HG03108 (cell line): ENCODE results near the gene FN1.

Experiments used
- ATAC-seq: cut with Tn5 transposase; IDR thresholded peaks from one replicate; pipeline ENCODE4 v1.9.1; 2021; ENCODE audit warnings: moderate library complexity; ENCODE audit not compliant: unreplicated experiment

The FN1 gene

DNA sequence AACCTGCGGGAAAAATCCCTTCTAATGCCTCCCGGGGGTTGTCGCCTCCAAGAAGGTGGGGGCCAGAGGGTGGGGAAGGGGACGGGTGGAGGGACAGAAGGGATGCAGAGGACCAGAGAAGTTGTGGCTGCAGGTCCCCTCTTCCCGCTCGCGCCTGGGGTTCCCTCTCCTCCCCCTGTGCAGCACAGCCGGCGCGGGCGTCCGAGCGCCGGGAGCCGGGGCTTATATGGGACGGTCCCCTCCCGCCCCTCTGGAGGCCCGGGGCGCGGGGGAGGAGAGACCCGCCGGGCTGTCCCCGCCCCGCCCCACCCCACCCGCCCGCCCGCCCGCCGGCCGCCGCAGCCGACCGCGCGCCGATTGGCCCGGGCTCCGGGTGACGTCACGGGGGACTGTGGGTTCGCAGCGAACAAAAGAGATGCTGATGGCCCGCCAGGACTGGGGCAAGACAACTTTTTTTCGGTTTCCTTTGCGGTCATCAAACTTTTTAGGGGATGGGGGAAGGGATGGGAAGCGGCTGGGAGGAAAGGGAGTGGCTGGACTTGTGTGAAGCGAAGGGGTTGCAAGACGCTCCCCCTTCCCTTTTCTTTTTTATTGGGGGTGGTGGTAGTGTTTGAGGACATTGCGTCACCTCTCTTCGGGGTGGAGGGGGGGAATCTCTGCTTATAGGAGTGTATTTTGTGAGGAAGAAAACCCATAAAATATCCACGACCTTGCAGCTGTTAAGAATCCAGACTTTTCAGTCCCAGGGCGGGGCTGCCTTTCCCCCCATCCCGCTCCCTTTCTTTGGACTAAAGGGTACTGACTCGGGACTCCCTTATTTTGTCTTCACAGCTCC, at the start of gene FN1:
TSS of gene FN1 (minus strand) at position 199 of the 835 bp plus-strand sequence. CDS start 266 bp downstream, outside the sequence.
- peak; percentile 59 for ATAC-seq

DNA sequence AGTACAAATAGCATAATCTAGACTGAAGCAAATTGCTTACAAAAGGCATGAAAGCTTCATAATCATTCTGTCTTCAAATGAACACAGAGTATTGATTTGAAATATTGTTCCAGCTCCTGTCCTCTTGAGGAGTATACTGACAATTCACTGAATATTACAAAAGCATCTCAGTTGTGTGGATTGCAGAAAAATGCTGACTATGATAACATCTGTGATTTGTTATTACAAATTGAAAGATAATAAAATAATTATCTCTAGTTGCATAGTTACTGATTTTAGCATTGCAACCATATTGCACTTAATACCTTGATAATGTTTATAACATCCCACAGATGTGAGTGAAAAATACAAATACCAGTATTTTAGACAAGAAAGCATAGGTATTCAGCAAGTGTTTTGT, 49.2 kb upstream of the FN1 start:
- ATAC-seq, result no peak

DNA sequence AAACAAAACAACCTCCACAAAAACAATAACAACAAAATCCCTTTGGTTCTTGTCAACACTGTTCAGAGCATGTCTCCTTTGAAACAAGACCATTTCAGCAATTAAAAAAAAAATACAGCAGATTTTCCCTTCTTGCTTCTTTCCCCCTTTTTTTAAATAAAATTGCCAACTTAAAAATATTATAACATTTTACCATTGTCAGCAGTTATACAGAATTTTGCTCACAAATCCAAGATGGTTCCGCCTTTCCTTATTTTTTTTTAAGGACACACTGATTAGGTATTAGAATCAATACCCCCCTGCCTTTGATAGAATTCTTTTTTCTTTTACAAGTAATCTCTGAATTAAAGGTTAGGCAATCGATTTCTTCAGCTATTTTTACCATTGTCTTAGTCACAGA, 48.7 kb upstream of the FN1 start:
- ATAC-seq, result no peak

DNA sequence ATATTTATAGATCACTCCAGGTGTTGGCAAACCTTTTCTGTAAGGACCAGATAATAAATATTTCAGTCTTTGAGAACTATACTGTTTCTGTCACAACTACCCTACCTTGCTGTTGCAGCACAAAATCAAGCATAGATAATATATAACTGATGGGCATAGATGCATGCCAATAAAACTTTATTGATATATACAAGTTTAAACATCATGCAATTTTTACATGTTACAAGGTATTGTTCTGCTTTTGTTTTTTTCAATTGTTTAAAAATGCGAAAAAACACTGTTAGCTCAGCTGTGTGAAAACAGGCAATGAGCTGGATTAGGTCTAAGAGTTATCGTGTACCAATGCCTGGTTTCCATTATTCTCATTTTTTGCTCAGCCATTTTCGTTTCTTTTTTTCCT, 47.6 kb upstream of the FN1 start:
- ATAC-seq, result no peak

DNA sequence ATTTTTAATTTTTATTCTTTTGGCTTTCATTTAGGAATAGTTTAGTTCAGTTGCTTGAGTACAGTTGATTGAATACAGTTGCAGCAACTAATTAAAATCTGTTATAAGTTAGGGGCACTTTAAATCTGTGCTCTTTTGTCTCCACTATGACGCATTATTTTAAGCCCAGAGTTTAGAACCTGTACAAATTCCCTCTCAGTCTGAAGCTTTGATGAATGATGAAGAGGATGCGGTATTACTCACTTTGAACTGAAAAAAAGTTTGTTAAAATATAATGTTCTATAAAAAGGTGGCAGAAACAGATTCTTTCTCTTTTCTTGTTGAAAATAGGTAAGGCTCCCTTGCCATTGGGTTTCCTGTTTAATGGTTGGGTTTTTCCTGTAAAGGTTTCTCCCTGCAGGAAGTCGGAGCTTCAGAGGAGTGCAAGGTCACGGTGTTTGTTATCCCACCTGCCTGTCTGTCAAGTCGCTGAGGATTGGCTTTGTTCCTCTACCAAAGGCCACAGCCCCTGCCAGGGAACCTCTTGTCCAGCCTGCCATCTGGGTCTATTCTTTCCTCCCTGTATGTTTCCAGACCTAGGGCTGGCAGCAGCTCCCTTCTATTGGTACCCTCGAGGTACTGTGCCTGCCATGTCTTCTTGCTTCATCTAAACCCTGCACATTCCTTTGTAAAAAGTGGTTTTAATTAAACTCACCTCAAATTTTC, 43.8 kb upstream of the FN1 start:
- no peak for ATAC-seq

DNA sequence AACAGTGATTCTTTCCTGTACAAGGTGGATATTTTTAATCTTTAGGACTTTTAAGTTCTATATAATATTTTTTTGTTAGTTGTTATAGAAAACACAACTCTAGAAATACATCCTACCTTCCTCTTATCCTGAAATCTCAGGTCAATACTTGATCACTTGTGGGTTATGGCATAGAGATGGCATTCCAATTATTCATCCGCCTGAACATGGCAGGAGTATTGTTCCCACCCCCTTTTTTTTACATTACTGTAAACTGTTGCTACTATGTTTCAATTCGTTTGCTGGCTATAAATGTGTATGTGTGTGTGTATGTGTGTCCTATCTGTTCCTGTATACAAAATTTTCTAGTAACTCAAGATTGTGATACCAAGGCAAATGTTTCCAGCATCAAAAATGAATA, 43.3 kb upstream of the FN1 start:
- no peak for ATAC-seq

DNA sequence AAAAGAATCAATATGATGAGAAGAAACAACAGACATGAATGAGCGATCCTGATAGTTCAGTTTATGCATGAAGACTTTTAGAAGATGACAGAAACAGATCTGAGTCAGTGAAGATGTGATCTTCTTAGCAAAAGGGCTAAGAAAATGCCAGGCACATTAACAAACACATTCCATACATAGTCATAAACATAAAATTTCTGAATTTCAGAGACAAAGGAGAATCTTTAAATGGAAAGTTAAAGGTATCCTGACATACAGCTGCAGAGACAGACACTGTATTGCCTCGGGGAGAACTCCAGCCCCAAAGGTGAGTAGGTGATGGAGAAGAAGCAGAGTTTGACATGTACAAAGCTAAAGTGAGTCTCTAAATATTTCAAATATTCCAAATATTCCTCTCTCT, 40.6 kb upstream of the FN1 start:
- ATAC-seq, result no peak

DNA sequence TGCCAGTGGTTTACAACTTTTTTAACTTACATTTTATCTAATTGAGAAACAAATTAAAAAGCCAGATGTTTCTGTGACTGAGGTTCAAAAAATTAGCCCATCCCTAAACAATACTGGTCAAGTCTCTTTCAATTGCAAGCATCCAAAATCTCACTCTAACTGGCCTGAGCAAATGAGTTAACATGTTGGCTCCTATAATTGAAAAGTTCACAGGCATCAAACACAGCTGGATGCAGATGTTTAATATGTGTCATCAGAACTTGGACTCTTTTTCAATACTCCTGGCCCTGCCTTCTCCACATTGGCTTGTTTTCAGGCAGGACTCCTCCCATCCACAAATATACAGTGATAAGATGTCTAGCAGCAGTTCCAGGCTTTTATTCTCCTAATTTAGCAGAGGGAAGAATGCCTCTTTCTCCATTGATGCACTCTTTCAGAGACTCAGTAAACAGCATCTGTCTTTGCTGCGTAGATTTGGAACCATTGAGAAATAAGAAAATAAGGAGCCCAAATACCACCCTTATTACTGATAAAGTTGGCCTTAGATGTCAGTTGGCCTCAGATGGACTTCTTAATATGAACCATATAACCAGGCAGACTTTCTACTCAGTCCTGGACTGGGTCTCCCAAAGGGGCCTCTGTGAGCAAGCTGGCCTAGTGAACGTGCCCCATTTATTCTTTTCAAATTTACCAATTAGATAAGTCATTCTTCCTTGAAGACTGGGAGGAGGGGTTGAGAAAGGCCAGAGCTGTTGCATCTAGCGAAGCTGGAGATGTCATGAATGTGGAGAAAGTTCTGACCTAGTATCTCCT, 30.4 kb upstream of the FN1 start:
- no peak for ATAC-seq

DNA sequence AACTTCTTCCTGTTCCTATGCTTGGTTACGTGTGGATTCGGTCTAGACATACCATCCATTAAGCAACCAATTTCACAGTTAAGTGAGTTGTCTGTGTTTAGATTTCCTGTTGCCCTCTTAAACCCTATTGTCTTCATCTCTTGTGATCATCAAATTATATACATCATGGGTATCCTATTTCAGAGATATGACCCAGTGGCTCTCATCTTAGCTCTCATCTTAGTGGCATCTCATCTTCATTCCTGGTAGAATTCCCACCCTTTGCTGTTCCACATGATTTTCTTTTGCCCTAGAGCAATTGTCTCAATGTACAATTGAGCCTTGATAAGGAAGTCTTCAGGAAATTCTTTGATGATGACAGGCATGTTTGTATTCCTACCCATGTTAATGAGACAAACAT, 29.4 kb upstream of the FN1 start:
- no peak for ATAC-seq

DNA sequence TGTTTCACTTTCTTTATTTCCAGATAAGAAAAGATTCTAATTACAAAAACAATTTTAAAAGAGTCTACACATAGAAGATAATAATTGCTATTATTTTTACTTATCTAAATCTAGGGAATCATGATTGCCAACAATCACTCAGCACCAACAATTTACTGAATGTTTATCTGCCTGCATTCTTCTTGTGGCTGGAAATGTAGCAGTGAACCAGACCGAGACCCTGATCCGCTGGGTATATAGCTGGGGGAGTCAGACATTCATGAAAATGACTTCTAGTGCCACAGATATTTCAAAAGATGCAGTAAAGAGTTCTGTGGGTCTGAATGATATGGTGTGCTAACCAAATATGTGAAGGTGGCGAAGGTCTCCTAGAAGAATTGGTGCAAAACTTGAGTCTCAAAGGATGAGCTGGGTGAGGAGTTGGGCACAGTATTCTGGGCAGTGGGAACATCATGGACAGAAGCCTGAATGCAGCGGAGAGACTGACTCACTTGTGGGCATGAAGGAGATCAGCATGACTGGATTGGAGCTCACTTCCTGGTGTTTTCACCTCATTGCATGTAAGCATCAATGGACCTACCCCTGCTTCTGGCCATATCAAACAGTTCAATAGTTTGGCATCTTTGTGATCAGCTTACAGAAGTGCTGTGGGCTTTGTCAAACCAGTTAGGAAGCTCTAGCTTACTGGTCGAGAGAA, 26.1 kb upstream of the FN1 start:
- ATAC-seq, result no peak

DNA sequence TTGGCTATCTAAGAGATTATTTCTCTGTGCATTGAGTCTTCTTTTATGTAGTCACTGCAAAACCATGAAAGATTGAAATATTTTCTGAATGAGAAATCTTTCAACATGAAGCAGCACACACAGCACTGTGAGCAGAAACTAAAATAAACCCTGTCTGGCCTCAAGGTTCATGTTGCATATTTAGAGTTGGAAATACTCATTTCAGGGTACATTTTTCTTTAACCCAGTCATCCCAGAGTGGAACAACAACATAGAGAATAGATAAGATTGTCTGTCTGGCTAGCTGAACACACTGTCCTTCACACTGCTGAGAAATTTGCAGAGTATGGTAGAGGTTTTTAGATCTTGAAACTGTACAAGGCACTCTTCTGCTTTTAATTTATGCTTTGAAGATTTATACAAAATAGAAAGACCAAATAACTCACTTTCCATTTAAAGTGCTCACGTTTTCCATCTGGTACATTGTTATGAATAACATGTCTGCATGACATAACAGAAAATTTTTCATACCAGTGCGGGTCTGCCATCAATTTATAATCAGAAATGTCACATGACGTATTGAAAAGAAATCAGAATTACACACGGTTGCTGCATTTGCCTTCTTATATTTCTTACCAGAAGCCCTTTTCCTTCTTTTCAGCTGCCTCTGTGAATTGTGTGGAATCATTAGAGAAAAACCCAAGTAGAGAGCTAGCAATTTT, 25.0 kb upstream of the FN1 start:
- no peak for ATAC-seq

DNA sequence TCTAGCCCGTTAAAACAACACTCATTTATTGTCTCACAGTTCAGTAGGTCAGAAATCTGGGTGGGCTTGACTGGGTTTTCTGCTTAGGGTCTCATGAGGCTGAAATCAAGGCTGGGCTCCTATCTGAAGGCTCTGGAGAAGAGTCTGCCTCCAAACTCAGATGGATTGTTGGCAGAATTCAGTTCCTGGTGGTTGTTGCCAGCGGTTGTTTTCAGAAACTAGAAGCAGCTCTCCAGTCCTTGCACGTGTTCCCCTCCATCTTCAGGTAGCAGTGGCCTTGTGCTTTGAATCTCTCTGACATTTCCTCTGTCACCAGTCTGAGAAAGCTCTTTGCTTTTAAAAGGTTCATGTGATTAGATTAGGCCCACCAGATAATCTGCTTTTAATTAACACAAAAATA, 20.1 kb upstream of the FN1 start:
- no peak for ATAC-seq

DNA sequence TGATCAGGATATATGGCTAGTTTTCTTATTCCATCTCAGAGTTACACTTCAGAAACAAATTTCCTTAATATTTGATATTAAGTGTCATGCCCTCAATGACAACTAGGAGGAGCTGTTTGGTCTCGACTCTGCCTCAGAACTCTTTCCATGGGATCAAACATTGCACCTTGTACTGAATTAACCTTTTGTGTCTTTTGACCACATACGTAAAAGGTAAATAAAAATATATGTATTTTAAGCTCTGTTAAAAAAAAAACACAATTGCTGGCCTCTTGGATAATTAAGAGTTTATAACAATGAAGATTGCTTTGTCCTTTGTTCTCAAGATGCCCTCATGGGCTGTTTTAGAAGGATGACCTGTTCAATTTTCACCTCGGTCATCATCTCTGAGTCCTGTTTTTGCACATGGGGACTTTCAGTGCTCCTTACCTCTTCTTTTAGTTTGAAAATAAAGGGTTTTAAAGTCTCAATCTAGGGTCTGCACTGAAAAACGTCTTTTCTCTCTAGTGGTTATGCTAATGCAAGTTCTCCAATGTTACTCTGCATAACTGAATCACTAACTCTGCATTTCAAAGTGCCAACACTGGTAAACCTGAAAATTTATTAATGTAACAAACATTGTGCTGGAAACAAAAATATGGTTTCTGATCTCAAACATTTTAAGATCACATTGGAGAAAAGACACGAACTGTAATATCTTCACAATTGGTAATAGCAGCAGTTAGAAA, 18.8 kb upstream of the FN1 start:
- ATAC-seq, result no peak

DNA sequence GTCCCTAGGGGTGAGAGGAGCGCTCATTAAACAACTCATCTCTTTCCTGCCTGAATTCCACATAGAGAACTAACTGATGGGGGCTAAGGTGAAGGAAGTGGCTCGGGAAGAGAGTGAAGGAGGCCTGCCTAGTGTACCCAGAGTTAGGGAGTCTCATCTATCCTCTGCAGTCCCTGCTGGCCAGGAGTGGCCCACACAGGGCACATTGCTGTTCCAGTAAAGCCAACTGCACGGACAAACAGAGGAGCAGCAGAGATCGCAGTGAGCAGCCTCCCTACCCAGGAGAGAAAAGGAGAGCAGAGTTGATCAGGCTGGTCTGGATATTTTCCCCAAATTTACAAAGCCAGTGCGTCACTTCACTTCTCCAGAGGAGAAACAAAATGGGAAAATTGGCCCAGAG, 16.9 kb upstream of the FN1 start:
- ATAC-seq, result no peak

DNA sequence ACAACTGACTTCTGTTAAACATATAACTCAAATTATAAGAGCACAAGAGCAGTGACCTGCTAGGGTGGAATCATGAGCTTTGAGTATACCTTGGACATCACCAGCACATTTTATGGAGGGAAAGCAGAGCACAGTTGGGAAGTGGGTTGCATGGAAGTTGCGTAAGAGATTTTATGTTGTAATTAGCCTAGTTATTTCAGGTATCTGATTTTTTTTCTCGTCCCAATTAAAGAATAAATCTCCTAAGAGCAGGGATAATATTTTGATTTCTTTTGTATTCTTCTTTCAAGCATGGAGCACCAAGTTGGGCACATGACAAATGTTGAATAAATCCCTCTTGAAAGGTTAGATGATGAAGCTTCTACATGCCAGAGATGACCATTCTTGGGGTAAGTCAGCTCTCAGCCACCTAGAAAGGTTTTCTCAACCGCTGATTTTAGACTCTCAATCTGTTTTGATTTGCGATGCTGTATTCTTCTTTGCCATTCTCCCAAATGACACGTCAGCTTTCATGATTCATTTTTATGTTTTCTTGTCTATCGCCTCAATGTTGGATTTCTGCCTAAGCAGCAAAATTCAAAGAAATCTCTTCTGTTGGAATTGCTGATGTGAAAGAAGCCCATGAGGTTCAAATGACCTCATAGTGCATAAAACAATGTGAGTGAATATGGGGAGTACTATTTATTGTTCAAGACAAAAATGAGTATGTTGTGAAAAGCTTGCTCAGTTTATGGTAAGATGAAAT, 15.3 kb upstream of the FN1 start:
- ATAC-seq, result no peak

DNA sequence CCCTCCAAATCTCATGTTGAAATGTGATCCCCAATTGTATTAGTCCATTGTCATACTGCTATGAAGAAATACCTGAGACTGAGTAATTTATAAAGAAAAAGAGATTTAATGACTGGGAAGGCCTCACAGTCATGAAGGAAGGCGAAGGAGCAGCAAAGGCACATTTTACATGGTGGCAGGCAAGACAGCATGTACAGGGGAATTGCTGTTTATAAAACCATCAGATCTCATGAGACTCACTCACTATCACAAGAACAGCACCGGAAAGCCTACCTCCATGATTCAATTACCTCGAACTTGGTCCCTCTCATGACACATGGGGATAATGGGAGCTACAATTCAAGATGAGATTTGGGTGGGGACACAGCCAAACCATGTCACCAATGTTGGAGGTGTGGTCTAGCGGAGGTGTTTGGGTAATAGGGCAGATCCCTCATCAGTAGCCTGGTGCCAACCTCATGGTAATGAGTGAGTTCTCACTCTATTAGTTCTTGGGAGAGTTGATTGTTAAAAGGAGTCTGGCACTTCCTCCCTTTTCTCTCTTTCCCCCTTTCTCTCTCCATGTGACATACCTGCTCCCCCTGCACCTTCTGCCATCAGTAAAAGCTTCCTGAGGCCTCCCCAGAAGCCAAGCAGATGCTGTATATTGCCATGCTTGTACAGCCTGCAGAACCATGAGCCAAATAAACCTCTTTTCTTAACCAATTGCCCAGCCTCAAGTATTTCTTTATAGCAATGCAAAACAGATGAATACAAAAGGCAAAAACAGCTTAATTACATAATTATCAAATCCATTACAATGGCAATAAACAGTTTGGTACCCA, 14.5 kb upstream of the FN1 start:
- no peak for ATAC-seq

DNA sequence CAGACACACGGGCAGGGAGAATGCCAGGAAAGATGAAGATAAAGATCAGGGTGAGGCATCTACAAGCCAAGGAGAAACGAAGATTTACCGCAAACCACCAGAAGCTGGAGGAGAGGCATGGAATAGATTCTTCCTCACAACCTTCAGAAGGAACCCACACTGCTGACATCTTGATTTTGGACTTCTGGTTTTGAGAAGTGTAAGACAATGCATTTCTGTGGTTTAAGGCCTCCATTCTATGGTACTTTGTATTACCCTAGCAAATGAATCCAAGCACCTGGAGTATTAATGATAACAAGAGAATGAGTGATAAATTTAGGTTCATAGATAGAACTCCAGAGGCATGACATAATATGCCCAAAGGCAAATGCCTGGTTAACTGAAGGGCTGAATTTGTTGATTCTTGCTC, 11.8 kb upstream of the FN1 start:
- no peak for ATAC-seq

DNA sequence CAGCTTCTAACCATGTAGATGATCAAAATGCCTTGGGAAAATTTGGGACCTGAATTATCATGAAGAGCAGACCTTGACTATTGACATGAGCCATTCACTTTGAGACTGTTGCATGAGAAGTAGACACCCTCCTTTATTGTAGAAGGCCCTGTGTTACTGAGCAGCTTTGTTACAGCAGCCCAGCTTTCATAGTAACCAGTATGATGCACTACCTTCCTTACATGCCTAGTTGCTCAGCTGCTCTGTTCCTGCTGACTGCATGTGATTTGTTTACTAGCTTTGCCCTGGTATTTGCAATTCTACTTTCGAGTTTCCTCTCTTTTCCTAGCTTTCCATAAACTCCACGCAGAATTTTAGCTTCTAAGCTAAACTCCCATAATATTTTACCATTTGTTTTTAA, 11.2 kb upstream of the FN1 start:
- no peak for ATAC-seq
